OCI-LY1 (cell line): ENCODE data around the gene ZNF814.
A peak's percentile ranks its signal among the peaks of the same experiment; 100 is the strongest.
"Not testable (repeated sequence)": the region's sequence is repeated elsewhere in the genome, so short reads cannot be mapped to it uniquely, and the experiment has no call there.

Experiments
- H2AFZ ChIP-seq: fragments of 200-600 bp; sonication (generic), shearing (Covaris generic); 2 replicates; pipeline ENCODE4 v1.6.0; 2014; ENCODE audit warnings: antibody characterized with exemption, mild to moderate bottlenecking, low read length
- H3F3A ChIP-seq: fragments of 200-600 bp; sonication (generic), shearing (Covaris generic); 2 replicates; pipeline ENCODE4 v1.6.0; 2014; ENCODE audit warnings: mild to moderate bottlenecking, antibody characterized with exemption, low read length, moderate library complexity; ENCODE audit not compliant: insufficient read depth
- H3K27ac ChIP-seq: fragments of 200-600 bp; sonication (generic); 2 replicates; pipeline ENCODE4 v1.5.1; 2014; ENCODE audit warnings: low read length, mixed run types, mild to moderate bottlenecking, low read depth; ENCODE audit not compliant: poor library complexity, severe bottlenecking
- H3K27me3 ChIP-seq: fragments of 200-600 bp; sonication (generic); 2 replicates; pipeline ENCODE4 v1.6.0; 2014; ENCODE audit warnings: antibody characterized with exemption, mild to moderate bottlenecking, low read length, moderate library complexity; ENCODE audit not compliant: insufficient read depth
- H3K36me3 ChIP-seq: fragments of 200-600 bp; sonication (generic); 2 replicates; pipeline ENCODE4 v1.6.1; 2014; ENCODE audit warnings: mild to moderate bottlenecking, antibody characterized with exemption, low read length, moderate library complexity, mixed read lengths; ENCODE audit not compliant: insufficient read depth
- H3K4me1 ChIP-seq: fragments of 200-600 bp; sonication (generic); 2 replicates; pipeline ENCODE4 v1.5.1; 2014; ENCODE audit warnings: mild to moderate bottlenecking, low read length, moderate library complexity; ENCODE audit not compliant: insufficient read depth, severe bottlenecking
- H3K4me2 ChIP-seq: fragments of 200-600 bp; sonication (generic), shearing (Covaris generic); 2 replicates; pipeline ENCODE4 v1.6.1; 2014; ENCODE audit warnings: low read length
- H3K4me3 ChIP-seq: fragments of 200-600 bp; sonication (generic); 2 replicates; pipeline ENCODE4 v1.5.1; 2014; ENCODE audit warnings: low read length, low read depth, mild to moderate bottlenecking, mixed read lengths; ENCODE audit not compliant: poor library complexity, severe bottlenecking
- H3K79me2 ChIP-seq: fragments of 200-600 bp; shearing (Covaris generic); 2 replicates; pipeline ENCODE4 v1.6.1; 2016; ENCODE audit warnings: mixed run types, low read length, mixed read lengths; ENCODE audit not compliant: insufficient read depth
- H3K9ac ChIP-seq: fragments of 200-600 bp; sonication (generic), shearing (Covaris generic); 2 replicates; pipeline ENCODE4 v1.6.1; 2014; ENCODE audit warnings: mild to moderate bottlenecking, low read length, mixed read lengths
- H3K9me2 ChIP-seq: fragments of 200-600 bp; sonication (generic), shearing (Covaris generic); 2 replicates; pipeline ENCODE4 v1.6.1; 2014; ENCODE audit warnings: low read depth, mild to moderate bottlenecking, low read length, mixed read lengths
- H3K9me3 ChIP-seq: fragments of 200-600 bp; shearing (Covaris generic); 2 replicates; pipeline ENCODE4 v1.6.1; 2014; ENCODE audit warnings: low read length, mixed read lengths
- H4K20me1 ChIP-seq: fragments of 200-600 bp; sonication (generic), shearing (Covaris generic); 2 replicates; pipeline ENCODE4 v1.6.0; 2016; ENCODE audit warnings: mild to moderate bottlenecking, low read length; ENCODE audit not compliant: insufficient read depth
- CTCF ChIP-seq: fragments of 200-600 bp; sonication (generic), shearing (Covaris generic); IDR thresholded peaks from 2 replicates; pipeline ENCODE4 v1.5.1; 2017; ENCODE audit warnings: mild to moderate bottlenecking, antibody characterized with exemption, low read length, moderate library complexity, mixed read lengths
- EZH2 ChIP-seq: fragments of 200-600 bp; sonication (generic), shearing (Covaris generic); IDR thresholded peaks from 2 replicates; pipeline ENCODE4 v1.8.0; 2017; ENCODE audit warnings: borderline replicate concordance, mixed run types, mild to moderate bottlenecking, antibody characterized with exemption, low read length, moderate library complexity, mixed read lengths

Gene ZNF814

GRCh38 chr19:57850553-57851017 is 38.3 kb downstream of the ZNF814 start:
- Histone ChIP-seq H3F3A (no peaks in the 10 kb centered on the region; the same call in 1 of the 2 replicates), H3K4me3 (peak overlapping the region; percentile 95), H3K9me2 (no peaks in the 10 kb centered on the region), H3K4me2 (peak overlapping the region; percentile 93), H3K4me1 (peaks cover 10% of the 10 kb centered on the region), H3K79me2 (0 out of 2 replicates have a peak, but pooled peaks cover 4% of the 10 kb centered on the region), H2AFZ (no peak overlapping the region), H4K20me1 (no peaks in the 10 kb centered on the region), H3K36me3 (peaks cover 43% of the 10 kb centered on the region), H3K27ac (peak overlapping the region; percentile 62), H3K9ac (peak overlapping the region; percentile 95), H3K27me3 (no peaks in the 10 kb centered on the region), H3K9me3 (no peaks in the 10 kb centered on the region)
- TF ChIP-seq CTCF (no peak), EZH2 (no peak)

GRCh38 chr19:57849666-57850473 is 39.0 kb downstream of the ZNF814 start, which contains the start of gene ZNF587:
ZNF587 (plus strand) TSS chr19:57849859; CDS start chr19:57850039, 180 bp downstream.
- H2AFZ ChIP-seq, H3K27me3 ChIP-seq, H4K20me1 ChIP-seq, H3K9me3 ChIP-seq, H3K9me2 ChIP-seq, H3K79me2 ChIP-seq, H3K4me1 ChIP-seq, H3F3A ChIP-seq: not testable (repeated sequence)
- Histone ChIP-seq H3K36me3 (peaks cover 43% of the 10 kb centered on the region), H3K9ac (peak within 1 kb of the TSS; percentile 95), H3K4me2 (peak within 1 kb of the TSS; percentile 93), H3K4me3 (peak within 1 kb of the TSS; percentile 95), H3K27ac (peak within 1 kb of the TSS; percentile 62)

GRCh38 chr19:57849162-57849665 is 39.6 kb downstream of the ZNF814 start:
- peaks cover 43% of the 10 kb centered on the region for H3K36me3 ChIP-seq
- not testable (repeated sequence) for H4K20me1 ChIP-seq, H3K9me2 ChIP-seq, H2AFZ ChIP-seq, H3K79me2 ChIP-seq, H3K9ac ChIP-seq, H3K4me1 ChIP-seq, H3K27me3 ChIP-seq, H3K9me3 ChIP-seq, H3F3A ChIP-seq
- H3K4me2 ChIP-seq: peak overlapping the region; percentile 93; the same call in 1 of the 2 replicates
- peak overlapping the region; percentile 95 for H3K4me3 ChIP-seq
- H3K27ac ChIP-seq: peak overlapping the region; percentile 39

- peaks cover 39% of the 10 kb centered on the region for H3K36me3 ChIP-seq
- H3K79me2 ChIP-seq, H3K4me1 ChIP-seq, H3K4me2 ChIP-seq, H3K27ac ChIP-seq, H3K9me2 ChIP-seq, H3K27me3 ChIP-seq, H3K4me3 ChIP-seq, H3K9ac ChIP-seq, H3F3A ChIP-seq, H3K9me3 ChIP-seq, H4K20me1 ChIP-seq, H2AFZ ChIP-seq: not testable (repeated sequence)
Measured at GRCh38 chr19:57847164-57847563, 41.7 kb downstream of the ZNF814 start.
